Left renal cortex interstitium (tissue), 4 donors: ENCODE results near the gene MSRB3. TPM values are rescaled to one million over a fixed set of nuclear protein-coding genes. Genes with fewer than 3 reads are reported as not detected.
"Not testable (repeated sequence)": the region's sequence is repeated elsewhere in the genome, so short reads cannot be mapped to it uniquely, and the experiment has no call there.

Experiments used
- DNase-seq, 4 donors: peaks; one replicate each; pipeline ENCODE4 v3.0.0-alpha.2; 2013; ENCODE audit warnings: low read depth in 4 of 4, low spot score in 2 of 4, missing footprints in 1 of 4
- polyA plus RNA-seq, 4 donors: library from polyadenylated mRNA; unstranded; fragments of 120-200 nt; gene quantifications; one replicate each; pipeline ENCODE4 v1.2.1, GENCODE V29; 2013; ENCODE audit not compliant: insufficient read length in 4 of 4

The MSRB3 gene
- polyA plus RNA-seq, 4 donors, result 20.4 to 24.6 (median 22.5) TPM

- DNase-seq, result not testable (repeated sequence)
Observed at GRCh38 chr12:65285532-65285931, 7.0 kb downstream of the MSRB3 start.

- no peak for DNase-seq
Observed at GRCh38 chr12:65287426-65287825, 8.9 kb downstream of the MSRB3 start.

- no peak for DNase-seq
Observed at GRCh38 chr12:65292241-65292640, 13.8 kb downstream of the MSRB3 start.

GRCh38 chr12:65293735-65294134, 15.3 kb downstream of the MSRB3 start:
- DNase-seq, result no peak

- DNase-seq, result no peak
Observed at GRCh38 chr12:65294641-65295262, 16.3 kb downstream of the MSRB3 start.

- no peak for DNase-seq
Observed at GRCh38 chr12:65296508-65297265, 18.2 kb downstream of the MSRB3 start.

- no peak for DNase-seq
Observed at GRCh38 chr12:65300097-65300496, 21.6 kb downstream of the MSRB3 start.

GRCh38 chr12:65300679-65301349, 22.3 kb downstream of the MSRB3 start:
- no peak for DNase-seq

- no peak for DNase-seq
Observed at GRCh38 chr12:65302891-65303290, 24.4 kb downstream of the MSRB3 start.

GRCh38 chr12:65305346-65305950, 27.0 kb downstream of the MSRB3 start:
- no peak for DNase-seq

GRCh38 chr12:65306366-65307168, 28.1 kb downstream of the MSRB3 start:
- DNase-seq, result no peak

GRCh38 chr12:65307169-65307501, 28.7 kb downstream of the MSRB3 start:
- DNase-seq, result no peak

- DNase-seq, result no peak
Observed at GRCh38 chr12:65308006-65308405, 29.5 kb downstream of the MSRB3 start.

GRCh38 chr12:65308601-65309071, 30.2 kb downstream of the MSRB3 start:
- no peak for DNase-seq

GRCh38 chr12:65311260-65311659, 32.8 kb downstream of the MSRB3 start:
- DNase-seq, result no peak

- no peak for DNase-seq
Observed at GRCh38 chr12:65313719-65314317, 35.3 kb downstream of the MSRB3 start.

GRCh38 chr12:65315238-65315637, 36.8 kb downstream of the MSRB3 start:
- not testable (repeated sequence) for DNase-seq

GRCh38 chr12:65318186-65318685, 39.8 kb downstream of the MSRB3 start:
- no peak for DNase-seq

GRCh38 chr12:65319688-65320200, 41.3 kb downstream of the MSRB3 start:
- DNase-seq, result no peak

GRCh38 chr12:65323070-65323469, 44.6 kb downstream of the MSRB3 start:
- no peak for DNase-seq
